GM12878 (cell line): ENCODE results near the gene NKD1. TPM values are rescaled to one million over a fixed set of nuclear protein-coding genes. Genes with fewer than 3 reads are reported as not detected.

Experiments
- ATAC-seq: fragments of 200-7000 bp; cut with Tn5 transposase; 3 replicates; pipeline ENCODE4 v1.9.1; 2020; ENCODE audit warnings: mild to moderate bottlenecking, moderate library complexity
- BruUV-seq: library from RNA; stranded (reverse); fragments of 400-500 nt; replicated peaks from 2 replicates; lab custom pipeline; 2021; lab: Mats Ljungman, UMichigan
- CTCF ChIA-PET: fragments of 300-600 bp; sonication (Branson Sonifier 250); formaldehyde crosslinking; extraction: SDS; loops from one replicate; lab custom pipeline; 2021; ENCODE audit warnings: inconsistent platforms; lab: Yijun Ruan, JAX
- POLR2A ChIA-PET: fragments of 350-600 bp; formaldehyde crosslinking; extraction: SDS; loops from one replicate; lab custom pipeline; 2021; ENCODE audit warnings: inconsistent platforms; lab: Charles Lee
- RAD21 ChIA-PET: fragments of 300-600 bp; sonication (Branson Sonifier 250); formaldehyde crosslinking; loops from one replicate; lab custom pipeline; 2023; ENCODE audit warnings: antibody characterized with exemption; ENCODE audit not compliant: unreplicated experiment; lab: Charles Lee
- SMC1A ChIA-PET: fragments of 300-600 bp; sonication (Branson Sonifier 250); formaldehyde crosslinking; loops from one replicate; lab custom pipeline; 2023; ENCODE audit not compliant: unreplicated experiment, uncharacterized antibody; lab: Charles Lee
- DNase-seq: peaks from one replicate; pipeline ENCODE4 v3.0.0-alpha.2; 2011; ENCODE audit warnings: low read depth, low spot score
- FAIRE-seq: peaks from 3 replicates; lab custom pipeline; 2011; peaks lifted over from hg19 to GRCh38; lab: Jason Lieb, UNC
- H2AFZ ChIP-seq: 2 replicates; pipeline ENCODE4 v1.6.0; 2011; ENCODE audit warnings: low read depth, low read length, control low read depth; ENCODE audit not compliant: control insufficient read depth
- H3K27ac ChIP-seq: 2 replicates; pipeline ENCODE4 v1.5.1; 2011; ENCODE audit warnings: control low read depth; ENCODE audit not compliant: control insufficient read depth, insufficient read depth
- H3K27me3 ChIP-seq, 2 experiments: replicated peaks in 1 of 2; 2 replicates each; pipeline versions ENCODE4 v1.6.0 to v1.6.1; 2011; ENCODE audit warnings: low read length in 1 of 2; ENCODE audit not compliant: control insufficient read depth in 2 of 2, insufficient read depth in 2 of 2
- H3K36me3 ChIP-seq, 2 experiments: 2 replicates each; pipeline ENCODE4 v1.5.1; 2011; ENCODE audit warnings: low read length in 1 of 2; ENCODE audit not compliant: control insufficient read depth in 2 of 2, insufficient read depth in 2 of 2
- H3K4me1 ChIP-seq: 2 replicates; pipeline ENCODE4 v1.6.1; 2011; ENCODE audit warnings: mild to moderate bottlenecking, low read length, moderate library complexity, mixed read lengths; ENCODE audit not compliant: control insufficient read depth, insufficient read depth
- H3K4me2 ChIP-seq: 2 replicates; pipeline ENCODE4 v1.6.0; 2011; ENCODE audit warnings: control low read depth; ENCODE audit not compliant: control insufficient read depth, insufficient read depth
- H3K4me3 ChIP-seq: fragments of 200-600 bp; sonication (generic); 2 replicates; pipeline ENCODE4 v1.5.1; 2016
- H3K79me2 ChIP-seq: 2 replicates; pipeline ENCODE4 v1.6.0; 2011; ENCODE audit warnings: low read length; ENCODE audit not compliant: control insufficient read depth, insufficient read depth
- H3K9ac ChIP-seq: 2 replicates; pipeline ENCODE4 v1.8.0; 2011; ENCODE audit warnings: low read length, control low read depth, mixed read lengths; ENCODE audit not compliant: control insufficient read depth, insufficient read depth
- H3K9me3 ChIP-seq: replicated peaks from 3 replicates; pipeline ENCODE4 v1.5.1; 2011; ENCODE audit warnings: mild to moderate bottlenecking, low read length; ENCODE audit not compliant: control insufficient read depth, insufficient read depth
- H4K20me1 ChIP-seq: 2 replicates; pipeline ENCODE4 v1.6.0; 2011; ENCODE audit not compliant: control insufficient read depth, insufficient read depth
- CTCF ChIP-seq, 3 experiments: IDR thresholded peaks in 2 of 3; conservative IDR thresholded peaks in 1 of 3; 2 replicates each; pipeline ENCODE4 v1.5.1; 2011; ENCODE audit warnings: low read depth in 3 of 3, low read length in 3 of 3, mild to moderate bottlenecking in 3 of 3, control low read depth in 2 of 3, moderate library complexity in 2 of 3, inconsistent platforms in 1 of 3, mixed read lengths in 1 of 3; ENCODE audit not compliant: control insufficient read depth in 2 of 3, insufficient read depth in 1 of 3; ENCODE audit errors: extremely low read depth in 1 of 3
- NBN ChIP-seq: fragments of 450-650 bp; IDR thresholded peaks from 2 replicates; pipeline ENCODE4 v1.6.1; 2016
- NFYB ChIP-seq: IDR thresholded peaks from 2 replicates; pipeline ENCODE4 v1.6.1; 2011; ENCODE audit warnings: low read depth, mild to moderate bottlenecking, low read length, improper control_type of control experiment, moderate library complexity; ENCODE audit not compliant: insufficient read depth
- SPI1 ChIP-seq: IDR thresholded peaks from 2 replicates; pipeline ENCODE4 v1.6.1; 2011; ENCODE audit warnings: low read depth, mild to moderate bottlenecking, low read length, moderate library complexity, borderline replicate concordance; ENCODE audit not compliant: insufficient read depth
- SUZ12 ChIP-seq: fragments of 200-600 bp; sonication (generic); IDR thresholded peaks from one replicate; pipeline ENCODE4 v1.6.1; 2018; ENCODE audit warnings: antibody characterized with exemption, mild to moderate bottlenecking; ENCODE audit not compliant: unreplicated experiment
- ZBTB4 ChIP-seq: fragments of 450-650 bp; formaldehyde crosslinking; IDR thresholded peaks from 2 replicates; pipeline ENCODE4 v1.4.0; 2022; ENCODE audit warnings: mild to moderate bottlenecking, moderate library complexity
- WGBS: methylation state at CpG from one replicate; pipeline ENCODE4 v1.1.6; 2016; ENCODE audit warnings: low lambda C conversion rate; ENCODE audit not compliant: insufficient replicate concordance, insufficient coverage; ENCODE audit errors: missing lambda C conversion rate; 5-methylcytosine and 5-hydroxymethylcytosine counted together
- in situ Hi-C: fragments of 300-500 bp; cut with MboI; formaldehyde crosslinking; loops from 9 replicates; pipeline ENCODE4 v1.14.3; 2018; ENCODE audit warnings: mixed read lengths
- intact Hi-C: fragments of 100-400 bp; cut with micrococcal nuclease; formaldehyde crosslinking; loops from one replicate; pipeline ENCODE4 v1.14.2; 2022; ENCODE audit not compliant: unreplicated experiment
- polyA plus RNA-seq, 11 experiments: library from polyadenylated mRNA; depleted of rRNA in 4 of 11; unstranded in 6 of 11; stranded (reverse) in 5 of 11; fragments of >200 nt; fragmentation: Nextera tagmentation in 4 of 11; fragmentation: Illumina TruSeq in 1 of 11; extraction: Ambion mirVana in 4 of 11; extraction: Trizol in 1 of 11; gene quantifications; 1 replicate in 1 of 11; 2 replicates in 10 of 11; pipeline versions ENCODE4 v1.2.1 to v1.2.3, GENCODE V29; 2011 to 2016; ENCODE audit warnings: inconsistent platforms in 2 of 11, missing spikeins in 2 of 11, low read depth in 1 of 11
- total RNA-seq, 4 experiments: library from RNA; depleted of rRNA in 3 of 4; stranded (reverse); fragments of >200 nt in 3 of 4; fragmentation: Illumina TruSeq in 1 of 4; extraction: Trizol in 1 of 4; gene quantifications; 2 replicates each; pipeline versions ENCODE4 v1.2.1 to v1.2.3, GENCODE V29; 2013 to 2021

Gene NKD1
- total and polyA plus RNA-seq, 10 of the 15 experiments (the other 5 are each of a cell fraction or from before 2014, with no cell fraction given): under 0.01 to 0.49 (median 0.04) TPM; not detected in 2

- Histone ChIP-seq H3K4me1 (no peaks in the 10 kb centered on the region), H3K36me3 (no peaks in the 10 kb centered on the region), H3K9ac (no peak overlapping the region), H3K9me3 (no peaks in the 10 kb centered on the region), H4K20me1 (no peaks in the 10 kb centered on the region), H3K4me3 (no peak overlapping the region), H3K27ac (no peak overlapping the region), H3K27me3 (no peaks in the 10 kb centered on the region; a peak in 3 of 4 replicates), H2AFZ (no peak overlapping the region), H3K79me2 (no peaks in the 10 kb centered on the region), H3K4me2 (no peak overlapping the region)
- BruUV-seq: no TSS peak
- SMC1A ChIA-PET: no interaction called here
- no peak for TF ChIP-seq ZBTB4 (CRISPR knock-in tag)
- no peak for TF ChIP-seq SPI1
- TF ChIP-seq NFYB: no peak
- TF ChIP-seq CTCF (IDR thresholded peaks at IDR 0.05 in 2 of 3, conservative IDR thresholded peaks at IDR 0.05 in 1 of 3; ENCODE audit: control insufficient read depth in 2 of 3, extremely low read depth in 1 of 3, insufficient read depth in 1 of 3, low read depth in 3 of 3, low read length in 3 of 3): no peak
- TF ChIP-seq NBN: no peak
- no peak for TF ChIP-seq SUZ12
- in situ Hi-C loops (no loop called here), intact Hi-C loops (no loop called here)
- RAD21 ChIA-PET: interaction anchor here (1.4 kb wide), 1 partner anchor 24 kb away, joined by 3 read pairs; no protein-coding TSS in a partner anchor
- CTCF ChIA-PET: interaction anchor here (2.2 to 2.3 kb wide), 2 partner anchors 165 kb away, joined by 6 to 8 read pairs; no protein-coding TSS in a partner anchor
- DNase-seq (no peak), FAIRE-seq (no peak), ATAC-seq (no peak)
- 56% methylated on average over 15 of the region's 15 CpGs for WGBS
- POLR2A ChIA-PET: no interaction called here
Measured at GRCh38 chr16:50640919-50641817, 93.0 kb downstream of the NKD1 start.
